ENCODE data around the gene MLC1.

MLC1 gene

DNA sequence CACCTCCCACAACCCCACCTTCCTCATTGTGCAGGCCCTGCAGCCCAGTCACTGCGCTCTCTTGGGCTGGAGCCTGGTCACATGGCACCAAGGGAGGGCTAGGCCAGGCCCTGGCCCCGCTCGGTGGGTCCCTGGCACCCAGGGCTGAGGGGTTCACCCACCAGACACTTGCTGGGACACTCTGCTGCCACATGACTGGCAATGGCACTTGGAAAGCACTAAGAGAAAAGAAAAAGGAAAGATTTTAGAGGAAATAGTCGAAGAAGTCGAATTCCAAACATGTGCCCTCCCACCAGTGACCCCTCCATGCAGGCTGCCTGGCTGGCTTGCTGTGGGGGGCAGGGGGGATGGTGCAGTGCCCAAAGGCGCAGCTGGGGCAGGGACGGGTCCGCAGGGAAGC, 14.9 kb downstream of the MLC1 start:
- ATAC-seq, result no peak
- TF ChIP-seq ZNF8 (CRISPR knock-in tag; IDR thresholded peaks at IDR 0.05), result no peak
- TF ChIP-seq ISL1 (CRISPR knock-in tag; IDR thresholded peaks at IDR 0.05), result no peak
- TF ChIP-seq, protein P1, sequence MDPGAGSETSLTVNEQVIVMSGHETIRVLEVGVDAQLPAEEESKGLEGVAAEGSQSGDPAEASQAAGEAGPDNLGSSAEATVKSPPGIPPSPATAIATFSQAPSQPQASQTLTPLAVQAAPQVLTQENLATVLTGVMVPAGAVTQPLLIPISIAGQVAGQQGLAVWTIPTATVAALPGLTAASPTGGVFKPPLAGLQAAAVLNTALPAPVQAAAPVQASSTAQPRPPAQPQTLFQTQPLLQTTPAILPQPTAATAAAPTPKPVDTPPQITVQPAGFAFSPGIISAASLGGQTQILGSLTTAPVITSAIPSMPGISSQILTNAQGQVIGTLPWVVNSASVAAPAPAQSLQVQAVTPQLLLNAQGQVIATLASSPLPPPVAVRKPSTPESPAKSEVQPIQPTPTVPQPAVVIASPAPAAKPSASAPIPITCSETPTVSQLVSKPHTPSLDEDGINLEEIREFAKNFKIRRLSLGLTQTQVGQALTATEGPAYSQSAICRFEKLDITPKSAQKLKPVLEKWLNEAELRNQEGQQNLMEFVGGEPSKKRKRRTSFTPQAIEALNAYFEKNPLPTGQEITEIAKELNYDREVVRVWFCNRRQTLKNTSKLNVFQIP (CRISPR knock-in tag; IDR thresholded peaks at IDR 0.05; ENCODE audit: borderline replicate concordance, low read depth), result no peak
- TF ChIP-seq PPARA (CRISPR knock-in tag; IDR thresholded peaks at IDR 0.05; ENCODE audit: borderline replicate concordance), result no peak
- TF ChIP-seq TCF4 (CRISPR knock-in tag; IDR thresholded peaks at IDR 0.05; ENCODE audit: borderline replicate concordance), result no peak
- no peak for TF ChIP-seq GLIS3 (CRISPR knock-in tag; IDR thresholded peaks at IDR 0.05)
- TF ChIP-seq, protein P2, sequence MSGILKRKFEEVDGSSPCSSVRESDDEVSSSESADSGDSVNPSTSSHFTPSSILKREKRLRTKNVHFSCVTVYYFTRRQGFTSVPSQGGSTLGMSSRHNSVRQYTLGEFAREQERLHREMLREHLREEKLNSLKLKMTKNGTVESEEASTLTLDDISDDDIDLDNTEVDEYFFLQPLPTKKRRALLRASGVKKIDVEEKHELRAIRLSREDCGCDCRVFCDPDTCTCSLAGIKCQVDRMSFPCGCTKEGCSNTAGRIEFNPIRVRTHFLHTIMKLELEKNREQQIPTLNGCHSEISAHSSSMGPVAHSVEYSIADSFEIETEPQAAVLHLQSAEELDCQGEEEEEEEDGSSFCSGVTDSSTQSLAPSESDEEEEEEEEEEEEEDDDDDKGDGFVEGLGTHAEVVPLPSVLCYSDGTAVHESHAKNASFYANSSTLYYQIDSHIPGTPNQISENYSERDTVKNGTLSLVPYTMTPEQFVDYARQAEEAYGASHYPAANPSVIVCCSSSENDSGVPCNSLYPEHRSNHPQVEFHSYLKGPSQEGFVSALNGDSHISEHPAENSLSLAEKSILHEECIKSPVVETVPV (CRISPR knock-in tag; IDR thresholded peaks at IDR 0.05), result no peak

DNA sequence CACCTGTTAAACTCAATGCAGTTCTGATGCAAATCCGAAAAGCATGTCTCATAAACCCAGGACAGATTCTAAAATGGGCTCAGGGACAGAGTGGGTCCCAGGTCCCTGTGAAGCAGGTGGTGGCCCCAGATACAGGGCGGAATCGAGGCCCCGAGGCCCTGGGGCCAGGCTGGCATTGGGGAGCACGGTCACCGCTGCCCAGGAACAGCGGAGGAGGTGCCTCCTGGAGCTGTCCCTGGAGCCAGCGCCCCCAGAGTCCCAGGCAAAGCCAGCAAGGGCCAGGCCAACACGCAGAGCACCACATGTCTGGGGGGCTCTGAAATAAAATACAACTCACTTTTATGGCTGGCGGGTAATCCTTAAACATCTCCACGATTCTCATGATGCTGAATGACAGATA, 17.1 kb downstream of the MLC1 start:
- TF ChIP-seq CSDC2 (CRISPR knock-in tag; IDR thresholded peaks at IDR 0.05) (no peak), ZFP30 (CRISPR knock-in tag; IDR thresholded peaks at IDR 0.05) (no peak), TOX (CRISPR knock-in tag; IDR thresholded peaks at IDR 0.05; ENCODE audit: borderline replicate concordance) (no peak)
- TF ChIP-seq, protein P3, sequence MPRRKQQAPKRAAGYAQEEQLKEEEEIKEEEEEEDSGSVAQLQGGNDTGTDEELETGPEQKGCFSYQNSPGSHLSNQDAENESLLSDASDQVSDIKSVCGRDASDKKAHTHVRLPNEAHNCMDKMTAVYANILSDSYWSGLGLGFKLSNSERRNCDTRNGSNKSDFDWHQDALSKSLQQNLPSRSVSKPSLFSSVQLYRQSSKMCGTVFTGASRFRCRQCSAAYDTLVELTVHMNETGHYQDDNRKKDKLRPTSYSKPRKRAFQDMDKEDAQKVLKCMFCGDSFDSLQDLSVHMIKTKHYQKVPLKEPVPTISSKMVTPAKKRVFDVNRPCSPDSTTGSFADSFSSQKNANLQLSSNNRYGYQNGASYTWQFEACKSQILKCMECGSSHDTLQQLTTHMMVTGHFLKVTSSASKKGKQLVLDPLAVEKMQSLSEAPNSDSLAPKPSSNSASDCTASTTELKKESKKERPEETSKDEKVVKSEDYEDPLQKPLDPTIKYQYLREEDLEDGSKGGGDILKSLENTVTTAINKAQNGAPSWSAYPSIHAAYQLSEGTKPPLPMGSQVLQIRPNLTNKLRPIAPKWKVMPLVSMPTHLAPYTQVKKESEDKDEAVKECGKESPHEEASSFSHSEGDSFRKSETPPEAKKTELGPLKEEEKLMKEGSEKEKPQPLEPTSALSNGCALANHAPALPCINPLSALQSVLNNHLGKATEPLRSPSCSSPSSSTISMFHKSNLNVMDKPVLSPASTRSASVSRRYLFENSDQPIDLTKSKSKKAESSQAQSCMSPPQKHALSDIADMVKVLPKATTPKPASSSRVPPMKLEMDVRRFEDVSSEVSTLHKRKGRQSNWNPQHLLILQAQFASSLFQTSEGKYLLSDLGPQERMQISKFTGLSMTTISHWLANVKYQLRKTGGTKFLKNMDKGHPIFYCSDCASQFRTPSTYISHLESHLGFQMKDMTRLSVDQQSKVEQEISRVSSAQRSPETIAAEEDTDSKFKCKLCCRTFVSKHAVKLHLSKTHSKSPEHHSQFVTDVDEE (CRISPR knock-in tag; IDR thresholded peaks at IDR 0.05), result no peak
- ATAC-seq, result no peak

DNA sequence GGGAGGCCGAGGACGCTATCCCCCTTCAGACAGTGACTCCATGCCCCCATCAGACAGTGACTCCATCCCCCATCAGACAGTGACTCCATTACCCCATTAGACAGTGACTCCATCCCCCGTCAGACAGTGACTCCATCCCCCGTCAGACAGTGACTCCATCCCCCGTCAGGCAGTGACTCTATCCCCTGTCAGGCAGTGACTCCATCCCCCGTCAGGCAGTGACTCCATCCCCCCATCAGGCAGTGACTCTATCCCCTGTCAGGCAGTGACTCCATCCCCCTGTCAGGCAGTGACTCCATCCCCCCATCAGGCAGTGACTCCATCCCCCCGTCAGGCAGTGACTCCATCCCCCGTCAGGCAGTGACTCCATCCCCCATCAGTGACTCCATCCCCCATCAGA, 18.0 kb downstream of the MLC1 start:
- TF ChIP-seq ZFP3 (CRISPR knock-in tag; IDR thresholded peaks at IDR 0.05) (no peak), OSR1 (CRISPR knock-in tag; IDR thresholded peaks at IDR 0.05) (no peak), GLIS3 (CRISPR knock-in tag; IDR thresholded peaks at IDR 0.05) (no peak), ISL1 (CRISPR knock-in tag; IDR thresholded peaks at IDR 0.05) (no peak), PPARA (CRISPR knock-in tag; IDR thresholded peaks at IDR 0.05; ENCODE audit: borderline replicate concordance) (no peak), ZNF70 (CRISPR knock-in tag; IDR thresholded peaks at IDR 0.05) (no peak), RARB (CRISPR knock-in tag; IDR thresholded peaks at IDR 0.05) (no peak), ZFP30 (CRISPR knock-in tag; IDR thresholded peaks at IDR 0.05) (no peak), CSDC2 (CRISPR knock-in tag; IDR thresholded peaks at IDR 0.05) (no peak), TOX (CRISPR knock-in tag; IDR thresholded peaks at IDR 0.05; ENCODE audit: borderline replicate concordance) (no peak), SNAI2 (CRISPR knock-in tag; IDR thresholded peaks at IDR 0.05) (no peak), ZC3H10 (CRISPR knock-in tag; IDR thresholded peaks at IDR 0.05) (no peak), ZNF8 (CRISPR knock-in tag; IDR thresholded peaks at IDR 0.05) (no peak), ZNF565 (CRISPR knock-in tag; conservative IDR thresholded peaks at IDR 0.05; ENCODE audit: low read depth) (no peak), BACH2 (CRISPR knock-in tag; IDR thresholded peaks at IDR 0.05; ENCODE audit: borderline replicate concordance) (no peak)
- TF ChIP-seq, protein P3 (CRISPR knock-in tag; IDR thresholded peaks at IDR 0.05), result no peak
- TF ChIP-seq, protein P1 (CRISPR knock-in tag; IDR thresholded peaks at IDR 0.05; ENCODE audit: borderline replicate concordance, low read depth), result no peak
- TF ChIP-seq, protein P4, sequence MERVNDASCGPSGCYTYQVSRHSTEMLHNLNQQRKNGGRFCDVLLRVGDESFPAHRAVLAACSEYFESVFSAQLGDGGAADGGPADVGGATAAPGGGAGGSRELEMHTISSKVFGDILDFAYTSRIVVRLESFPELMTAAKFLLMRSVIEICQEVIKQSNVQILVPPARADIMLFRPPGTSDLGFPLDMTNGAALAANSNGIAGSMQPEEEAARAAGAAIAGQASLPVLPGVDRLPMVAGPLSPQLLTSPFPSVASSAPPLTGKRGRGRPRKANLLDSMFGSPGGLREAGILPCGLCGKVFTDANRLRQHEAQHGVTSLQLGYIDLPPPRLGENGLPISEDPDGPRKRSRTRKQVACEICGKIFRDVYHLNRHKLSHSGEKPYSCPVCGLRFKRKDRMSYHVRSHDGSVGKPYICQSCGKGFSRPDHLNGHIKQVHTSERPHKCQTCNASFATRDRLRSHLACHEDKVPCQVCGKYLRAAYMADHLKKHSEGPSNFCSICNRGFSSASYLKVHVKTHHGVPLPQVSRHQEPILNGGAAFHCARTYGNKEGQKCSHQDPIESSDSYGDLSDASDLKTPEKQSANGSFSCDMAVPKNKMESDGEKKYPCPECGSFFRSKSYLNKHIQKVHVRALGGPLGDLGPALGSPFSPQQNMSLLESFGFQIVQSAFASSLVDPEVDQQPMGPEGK (CRISPR knock-in tag; IDR thresholded peaks at IDR 0.05; ENCODE audit: borderline replicate concordance), result no peak
- TF ChIP-seq, protein P2 (CRISPR knock-in tag; IDR thresholded peaks at IDR 0.05), result no peak
- TF ChIP-seq, protein P5, sequence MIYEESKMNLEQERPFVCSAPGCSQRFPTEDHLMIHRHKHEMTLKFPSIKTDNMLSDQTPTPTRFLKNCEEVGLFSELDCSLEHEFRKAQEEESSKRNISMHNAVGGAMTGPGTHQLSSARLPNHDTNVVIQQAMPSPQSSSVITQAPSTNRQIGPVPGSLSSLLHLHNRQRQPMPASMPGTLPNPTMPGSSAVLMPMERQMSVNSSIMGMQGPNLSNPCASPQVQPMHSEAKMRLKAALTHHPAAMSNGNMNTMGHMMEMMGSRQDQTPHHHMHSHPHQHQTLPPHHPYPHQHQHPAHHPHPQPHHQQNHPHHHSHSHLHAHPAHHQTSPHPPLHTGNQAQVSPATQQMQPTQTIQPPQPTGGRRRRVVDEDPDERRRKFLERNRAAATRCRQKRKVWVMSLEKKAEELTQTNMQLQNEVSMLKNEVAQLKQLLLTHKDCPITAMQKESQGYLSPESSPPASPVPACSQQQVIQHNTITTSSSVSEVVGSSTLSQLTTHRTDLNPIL (CRISPR knock-in tag; IDR thresholded peaks at IDR 0.05; ENCODE audit: low read depth), result no peak
- ATAC-seq, result no peak

All from SK-N-SH treated with all-trans-retinoic acid at 6 μM for 48 hours (cell line).